ENCODE data around the gene FLVCR1.

The FLVCR1 gene

DNA sequence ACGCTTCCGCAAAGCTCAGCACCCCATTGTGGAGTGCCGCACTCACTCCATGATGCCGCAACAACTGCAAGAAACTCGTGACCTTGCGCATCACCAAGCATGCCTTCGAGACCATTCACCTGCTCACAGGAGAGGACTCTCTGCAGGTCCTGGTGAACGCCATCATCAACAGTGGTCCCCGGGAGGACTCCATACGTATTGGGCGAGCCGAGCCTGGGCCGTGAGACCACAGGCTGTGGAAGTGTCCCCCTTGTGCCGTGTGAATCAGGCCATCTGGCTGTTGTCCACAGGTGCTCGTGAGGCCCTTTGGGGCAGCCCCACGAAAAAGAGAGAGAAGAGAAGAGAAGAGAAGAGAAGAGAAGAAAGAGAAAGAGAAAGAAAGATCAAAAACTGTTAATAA lies 33.9 kb upstream of the FLVCR1 start:
- no peak overlapping the region for H3K27ac ChIP-seq (ENCODE audit: low read depth, low read length)
- H3K9me3 ChIP-seq (ENCODE audit: insufficient read depth, low read length): peaks cover 11% of the 10 kb centered on the region; the same call in 1 of the 2 replicates
- no peak overlapping the region for H3K4me2 ChIP-seq (ENCODE audit: low read depth, low read length, poor library complexity, severe bottlenecking)
- no peak overlapping the region for H3K4me3 ChIP-seq (ENCODE audit: insufficient read depth, low read length, poor library complexity, severe bottlenecking)
- H3K36me3 ChIP-seq (ENCODE audit: low read length): no peaks in the 10 kb centered on the region
- no peaks in the 10 kb centered on the region for H3F3A ChIP-seq (ENCODE audit: insufficient read depth)
- H2AFZ ChIP-seq (ENCODE audit: low read depth, low read length, severe bottlenecking): no peak overlapping the region
- H3K27me3 ChIP-seq (ENCODE audit: low read length): no peaks in the 10 kb centered on the region
- H3K9me2 ChIP-seq (replicated peaks; ENCODE audit: insufficient read depth, low read length): no peaks in the 10 kb centered on the region
- TF ChIP-seq EZH2phosphoT487 (conservative IDR thresholded peaks at IDR 0.05; ENCODE audit: low read length) (no peak), CTCF (IDR thresholded peaks at IDR 0.05; ENCODE audit: insufficient read depth, low read length, poor library complexity, severe bottlenecking) (no peak)
- H4K20me1 ChIP-seq (ENCODE audit: low read depth, low read length): no peaks in the 10 kb centered on the region
- no peaks in the 10 kb centered on the region for H3K79me2 ChIP-seq (ENCODE audit: insufficient read depth, low read length)
- no peak overlapping the region for H3K9ac ChIP-seq (ENCODE audit: low read length)

- no peaks in the 10 kb centered on the region for H3K36me3 ChIP-seq (ENCODE audit: low read length)
- H3K9ac ChIP-seq (ENCODE audit: low read length): no peak overlapping the region
- no peaks in the 10 kb centered on the region for H4K20me1 ChIP-seq (ENCODE audit: low read depth, low read length)
- no peaks in the 10 kb centered on the region for H3K27me3 ChIP-seq (ENCODE audit: low read length)
- H3K9me2 ChIP-seq (replicated peaks; ENCODE audit: insufficient read depth, low read length): no peaks in the 10 kb centered on the region
- no peaks in the 10 kb centered on the region for H3K79me2 ChIP-seq (ENCODE audit: insufficient read depth, low read length)
- no peak overlapping the region for H3K27ac ChIP-seq (ENCODE audit: low read depth, low read length)
- H3K4me3 ChIP-seq (ENCODE audit: insufficient read depth, low read length, poor library complexity, severe bottlenecking): no peak overlapping the region
- no peak overlapping the region for H3K4me2 ChIP-seq (ENCODE audit: low read depth, low read length, poor library complexity, severe bottlenecking)
- no peak for TF ChIP-seq EZH2phosphoT487 (conservative IDR thresholded peaks at IDR 0.05; ENCODE audit: low read length)
- no peak for TF ChIP-seq CTCF (IDR thresholded peaks at IDR 0.05; ENCODE audit: insufficient read depth, low read length, poor library complexity, severe bottlenecking)
- no peak overlapping the region for H2AFZ ChIP-seq (ENCODE audit: low read depth, low read length, severe bottlenecking)
- no peaks in the 10 kb centered on the region for H3F3A ChIP-seq (ENCODE audit: insufficient read depth)
- peaks cover 11% of the 10 kb centered on the region; the same call in 1 of the 2 replicates for H3K9me3 ChIP-seq (ENCODE audit: insufficient read depth, low read length)
Measured at GRCh38 chr1:212825798-212826452, 32.1 kb upstream of the FLVCR1 start.

GRCh38 chr1:212827171-212827776 lies 30.8 kb upstream of the FLVCR1 start:
- Histone ChIP-seq H3K79me2 (ENCODE audit: insufficient read depth, low read length) (no peaks in the 10 kb centered on the region), H3K36me3 (ENCODE audit: low read length) (no peaks in the 10 kb centered on the region), H3K4me3 (ENCODE audit: insufficient read depth, low read length, poor library complexity, severe bottlenecking) (no peak overlapping the region), H3K9ac (ENCODE audit: low read length) (no peak overlapping the region), H3F3A (ENCODE audit: insufficient read depth) (no peaks in the 10 kb centered on the region), H3K9me2 (replicated peaks; ENCODE audit: insufficient read depth, low read length) (no peaks in the 10 kb centered on the region), H4K20me1 (ENCODE audit: low read depth, low read length) (no peaks in the 10 kb centered on the region), H3K27me3 (ENCODE audit: low read length) (no peaks in the 10 kb centered on the region), H3K9me3 (ENCODE audit: insufficient read depth, low read length) (peaks cover 11% of the 10 kb centered on the region; the same call in 1 of the 2 replicates), H2AFZ (ENCODE audit: low read depth, low read length, severe bottlenecking) (no peak overlapping the region), H3K4me2 (ENCODE audit: low read depth, low read length, poor library complexity, severe bottlenecking) (no peak overlapping the region), H3K27ac (ENCODE audit: low read depth, low read length) (no peak overlapping the region)
- TF ChIP-seq EZH2phosphoT487 (conservative IDR thresholded peaks at IDR 0.05; ENCODE audit: low read length) (no peak), CTCF (IDR thresholded peaks at IDR 0.05; ENCODE audit: insufficient read depth, low read length, poor library complexity, severe bottlenecking) (no peak)

Measured in SU-DHL-6 (cell line).